Psoas muscle (tissue), 8 donors: ENCODE results near the gene PREX1. TPM values are rescaled to one million over a fixed set of nuclear protein-coding genes. Genes with fewer than 3 reads are reported as not detected.

Source experiments
- ATAC-seq, 4 donors: fragments of 200-7000 bp; cut with Tn5 transposase; one replicate each; pipeline ENCODE4 v1.9.1; 2020; ENCODE audit warnings: moderate library complexity in 3 of 4, mild to moderate bottlenecking in 2 of 4
- DNase-seq, 2 donors: peaks; one replicate each; pipeline ENCODE4 v3.0.0-alpha.2; 2020
- H3K27ac ChIP-seq: fragments of 200-600 bp; one replicate; pipeline ENCODE4 v1.8.0; 2022
- H3K27me3 ChIP-seq, 3 donors: fragments of 200-600 bp in 1 of 3; one replicate each; pipeline versions ENCODE4 v1.6.1 to v1.8.0; 2013 to 2022; ENCODE audit warnings: low read length in 2 of 3, mild to moderate bottlenecking in 2 of 3, moderate library complexity in 1 of 3; ENCODE audit not compliant: insufficient read depth in 3 of 3
- H3K36me3 ChIP-seq, 2 donors: fragments of 200-600 bp in 1 of 2; one replicate each; pipeline versions ENCODE4 v1.6.1 to v1.8.0; 2013 to 2022; ENCODE audit warnings: low read depth in 1 of 2, mild to moderate bottlenecking in 1 of 2, moderate library complexity in 1 of 2; ENCODE audit not compliant: insufficient read depth in 1 of 2
- H3K4me1 ChIP-seq: fragments of 200-600 bp; one replicate; pipeline ENCODE4 v1.8.0; 2022
- H3K4me3 ChIP-seq: fragments of 200-600 bp; one replicate; pipeline ENCODE4 v1.8.0; 2022; ENCODE audit warnings: mild to moderate bottlenecking
- H3K9me3 ChIP-seq: fragments of 200-600 bp; one replicate; pipeline ENCODE4 v1.8.0; 2022
- WGBS, 3 donors: extraction: QIAGEN DNeasy Blood & Tissue Kit; methylation state at CpG; one replicate each; pipeline versions ENCODE4 v1.1.6 to v1.1.7; 2013; 5-methylcytosine and 5-hydroxymethylcytosine counted together
- intact Hi-C, 2 donors: fragments of 100-400 bp; cut with DNase I; formaldehyde crosslinking; loops; one replicate each; pipeline versions ENCODE4 v1.11.0 to v1.14.2; 2022
- polyA plus RNA-seq, 3 donors: library from polyadenylated mRNA; stranded (reverse); fragments of 200-250 nt; gene quantifications; one replicate each; pipeline ENCODE4 v1.2.3, GENCODE V29; 2013
- total RNA-seq, 4 donors: library from RNA; stranded (reverse); fragmentation: NEBNext Ultra II Directional in 2 of 4; extraction: Animal tissue kit (Norgen Biotek cat#: 25700) in 2 of 4; gene quantifications; one replicate each; pipeline versions ENCODE4 v1.2.1 to v1.2.4, GENCODE V29; 2021 to 2023
- TF ChIP-seq, protein P1 (sequence below): fragments of 200-600 bp; IDR thresholded peaks from one replicate; pipeline ENCODE4 v1.8.0; 2022; ENCODE audit warnings: antibody characterized with exemption
- donor health status: healthy with polysubstance abuse.
- donor health status: DM: no; HTN: no; CAD: no; lungs with moderate emphysema.
- donor health status: Bipolar disorder and iron deficiency.
- donor health status: healthy.
- donor health status: DM: yes; HTN: yes; CAD: no.
- donor health status: DM: no; HTN: no; CAD: no.
- donor health status: DM: no; HTN: no; CAD: no.
- donor health status: DM: yes; HTN: yes; CAD: no.

PREX1 gene
- total and polyA plus RNA-seq, 7 donors, result 2.5 to 8.3 (median 5.3) TPM

DNA sequence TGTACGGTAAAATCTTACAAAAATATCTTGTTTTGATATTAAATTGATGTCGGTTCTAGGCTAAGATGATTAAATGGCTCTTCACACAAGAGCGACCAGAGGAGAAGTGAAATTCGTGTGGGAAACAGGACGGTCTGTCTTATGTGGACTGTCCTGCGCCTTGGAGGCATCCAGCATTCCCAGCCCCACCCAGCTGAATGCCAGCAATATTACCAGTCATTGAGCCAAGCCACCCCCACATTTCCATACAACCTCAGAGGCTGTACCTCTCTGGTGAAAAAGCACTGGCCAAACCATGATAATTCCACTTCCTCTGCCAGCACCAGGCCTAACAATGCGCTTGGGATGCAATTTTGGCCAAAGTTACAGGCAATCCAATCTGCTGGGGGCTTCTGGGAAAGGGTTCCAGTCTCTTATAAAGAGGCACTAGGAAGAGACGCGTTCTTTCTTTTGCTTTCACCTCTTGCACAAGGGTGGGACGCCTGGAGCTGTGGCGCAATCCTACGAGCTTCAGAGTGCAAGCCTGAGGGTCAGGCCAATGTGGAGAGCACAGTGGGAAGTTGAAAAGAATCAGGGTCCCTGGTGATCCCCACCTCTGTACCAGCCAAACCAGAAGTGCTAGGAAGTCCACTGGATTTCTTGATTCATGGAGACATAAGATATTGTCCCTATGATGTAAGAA is 213.1 kb downstream of the PREX1 start:
- intact Hi-C loops, result no loop called here
- TF ChIP-seq, protein P1, sequence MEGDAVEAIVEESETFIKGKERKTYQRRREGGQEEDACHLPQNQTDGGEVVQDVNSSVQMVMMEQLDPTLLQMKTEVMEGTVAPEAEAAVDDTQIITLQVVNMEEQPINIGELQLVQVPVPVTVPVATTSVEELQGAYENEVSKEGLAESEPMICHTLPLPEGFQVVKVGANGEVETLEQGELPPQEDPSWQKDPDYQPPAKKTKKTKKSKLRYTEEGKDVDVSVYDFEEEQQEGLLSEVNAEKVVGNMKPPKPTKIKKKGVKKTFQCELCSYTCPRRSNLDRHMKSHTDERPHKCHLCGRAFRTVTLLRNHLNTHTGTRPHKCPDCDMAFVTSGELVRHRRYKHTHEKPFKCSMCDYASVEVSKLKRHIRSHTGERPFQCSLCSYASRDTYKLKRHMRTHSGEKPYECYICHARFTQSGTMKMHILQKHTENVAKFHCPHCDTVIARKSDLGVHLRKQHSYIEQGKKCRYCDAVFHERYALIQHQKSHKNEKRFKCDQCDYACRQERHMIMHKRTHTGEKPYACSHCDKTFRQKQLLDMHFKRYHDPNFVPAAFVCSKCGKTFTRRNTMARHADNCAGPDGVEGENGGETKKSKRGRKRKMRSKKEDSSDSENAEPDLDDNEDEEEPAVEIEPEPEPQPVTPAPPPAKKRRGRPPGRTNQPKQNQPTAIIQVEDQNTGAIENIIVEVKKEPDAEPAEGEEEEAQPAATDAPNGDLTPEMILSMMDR, result no peak
- H3K9me3 ChIP-seq, result no peaks in the 10 kb centered on the region
- no peak overlapping the region for H3K27ac ChIP-seq
- no peaks in the 10 kb centered on the region for H3K4me1 ChIP-seq
- H3K36me3 ChIP-seq, result no peaks in the 10 kb centered on the region
- WGBS, 3 donors, result 81 to 86% (median 82%) methylated on average over 12 of the region's 12 CpGs
- no peak overlapping the region for H3K4me3 ChIP-seq
- DNase-seq (peak in 1 of 2 donors; percentile 6), ATAC-seq (no peak)
- peaks cover 0 to 8% (median 0%) of the 10 kb centered on the region in 3 donors for H3K27me3 ChIP-seq

DNA sequence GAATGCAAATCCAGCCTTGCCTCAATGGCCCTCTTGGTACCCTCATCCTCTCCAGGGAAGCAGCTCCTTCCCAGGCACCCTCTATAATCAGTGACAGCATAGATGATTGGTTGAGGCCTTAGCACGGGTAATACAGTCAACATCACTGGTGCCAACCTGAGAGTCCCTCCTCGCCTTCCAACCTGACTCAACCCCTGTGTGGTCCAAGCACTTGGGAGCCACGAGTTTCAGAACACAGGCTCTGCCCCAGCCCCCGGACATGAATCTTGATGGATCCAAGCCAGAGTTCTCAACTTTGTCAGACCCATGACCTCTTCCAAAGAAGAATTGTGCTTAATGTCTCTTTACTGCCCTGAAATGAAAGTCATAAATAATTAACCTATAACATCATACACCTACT is 213.9 kb downstream of the PREX1 start:
- no peaks in the 10 kb centered on the region for H3K4me1 ChIP-seq
- TF ChIP-seq, protein P1, result no peak
- DNase-seq (peak in 1 of 2 donors; percentile 10), ATAC-seq (no peak)
- no peaks in the 10 kb centered on the region for H3K36me3 ChIP-seq
- H3K4me3 ChIP-seq, result no peak overlapping the region
- peaks cover 0 to 8% (median 0%) of the 10 kb centered on the region in 3 donors for H3K27me3 ChIP-seq
- 58 to 68% (median 59%) methylated on average over 4 of the region's 4 CpGs for WGBS, 3 donors
- intact Hi-C loops, result no loop called here
- no peaks in the 10 kb centered on the region for H3K9me3 ChIP-seq
- H3K27ac ChIP-seq, result no peak overlapping the region

DNA sequence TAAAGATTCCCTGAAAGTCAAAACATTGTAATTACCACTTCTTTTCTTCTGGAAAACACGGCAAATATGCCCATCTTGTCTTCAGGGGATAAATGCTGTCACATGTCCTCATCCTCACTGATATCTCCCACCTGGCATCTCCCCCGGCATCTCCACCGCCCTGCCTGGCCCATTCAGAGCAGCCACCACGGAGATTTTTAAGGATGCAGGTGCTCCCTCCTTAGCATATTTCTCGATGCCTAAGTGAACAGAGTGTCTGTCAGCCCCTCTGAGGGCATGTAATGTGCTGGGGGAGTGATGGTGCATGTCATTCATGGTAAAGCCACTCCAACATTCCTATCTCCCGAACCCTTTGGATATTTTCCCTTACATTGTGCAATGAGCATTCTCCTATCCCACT is 215.5 kb downstream of the PREX1 start:
- H3K4me1 ChIP-seq, result no peaks in the 10 kb centered on the region
- H3K27ac ChIP-seq, result no peak overlapping the region
- H3K4me3 ChIP-seq, result no peak overlapping the region
- WGBS, 3 donors, result 61 to 68% (median 63%) methylated on average over 6 of the region's 6 CpGs
- H3K36me3 ChIP-seq, result no peaks in the 10 kb centered on the region
- intact Hi-C loops, result no loop called here
- DNase-seq (peak in 1 of 2 donors; percentile 23), ATAC-seq (no peak)
- TF ChIP-seq, protein P1, result no peak
- H3K27me3 ChIP-seq, result peaks cover 0 to 8% (median 0%) of the 10 kb centered on the region in 3 donors
- no peaks in the 10 kb centered on the region for H3K9me3 ChIP-seq

DNA sequence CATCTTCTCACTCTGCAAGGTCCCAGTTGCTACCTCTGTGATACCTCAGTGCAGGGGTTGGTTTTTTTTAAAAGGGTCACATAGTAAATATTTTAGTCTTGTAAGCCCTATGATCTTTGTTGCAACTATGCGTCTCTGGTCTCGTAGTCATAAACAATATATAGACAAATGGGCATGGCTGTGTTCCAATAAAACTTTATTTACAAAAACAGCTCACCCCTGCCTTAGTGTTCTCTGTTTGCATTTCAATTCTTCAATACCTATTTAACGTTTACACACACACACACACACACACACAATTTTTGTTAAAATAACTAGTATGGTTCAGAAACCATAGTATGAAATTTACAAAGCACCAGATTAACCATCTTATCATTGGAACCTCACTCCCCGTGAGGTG is 216.8 kb downstream of the PREX1 start:
- WGBS, 3 donors, result 75 to 90% (median 78%) methylated on average over 4 of the region's 4 CpGs
- DNase-seq (no peak), ATAC-seq (no peak)
- Histone ChIP-seq H3K4me1 (no peaks in the 10 kb centered on the region), H3K4me3 (no peak overlapping the region), H3K9me3 (no peaks in the 10 kb centered on the region), H3K36me3 (no peaks in the 10 kb centered on the region), H3K27me3 (peaks cover 0 to 8% (median 0%) of the 10 kb centered on the region in 3 donors), H3K27ac (no peak overlapping the region)
- TF ChIP-seq, protein P1, result no peak
- intact Hi-C loops, result no loop called here

DNA sequence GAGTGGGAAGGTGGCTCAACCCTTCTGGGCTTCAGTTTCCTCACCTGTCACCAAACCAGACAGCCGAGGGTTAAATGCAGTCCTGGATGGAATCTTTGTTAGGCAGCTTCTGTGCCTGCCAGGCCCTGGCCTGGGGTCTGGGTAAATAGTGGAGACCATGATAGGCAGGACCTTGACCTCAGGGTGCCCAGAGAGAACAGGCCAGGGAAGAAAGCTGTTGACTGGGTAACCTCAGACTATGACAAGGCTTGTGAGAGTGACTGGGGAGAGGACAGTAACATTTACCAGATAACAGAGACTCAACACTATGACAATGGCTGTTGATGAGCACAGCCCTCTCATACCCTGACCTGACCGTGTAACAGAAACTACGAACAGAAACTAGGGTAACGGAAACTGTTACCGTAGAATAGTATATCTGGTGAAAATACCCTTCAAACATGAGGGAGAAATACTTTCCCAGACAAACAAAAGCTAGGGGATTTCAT is 218.3 kb downstream of the PREX1 start:
- no peak overlapping the region for H3K27ac ChIP-seq
- no peak overlapping the region for H3K4me3 ChIP-seq
- DNase-seq (no peak), ATAC-seq (no peak)
- intact Hi-C loops, result no loop called here
- H3K27me3 ChIP-seq, result peaks cover 0 to 8% (median 0%) of the 10 kb centered on the region in 3 donors
- H3K4me1 ChIP-seq, result no peaks in the 10 kb centered on the region
- 72 to 90% (median 75%) methylated on average over 5 of the region's 5 CpGs for WGBS, 3 donors
- TF ChIP-seq, protein P1, result no peak
- H3K9me3 ChIP-seq, result no peaks in the 10 kb centered on the region
- no peaks in the 10 kb centered on the region for H3K36me3 ChIP-seq
